ENCODE data around the gene CEBPG.

Gene CEBPG

GRCh38 chr19:33373453-33374235 lies at the start of gene CEBPG:
Gene CEBPG, plus strand, starts transcription at chr19:33373709. Its CDS starts 5,531 bp downstream, at chr19:33379240.
- ATAC-seq: peak; percentile 99
- TF ChIP-seq ZFP3 (CRISPR knock-in tag; IDR thresholded peaks at IDR 0.05) (no peak), ISL1 (CRISPR knock-in tag; IDR thresholded peaks at IDR 0.05) (no peak), CREB5 (CRISPR knock-in tag; IDR thresholded peaks at IDR 0.05; ENCODE audit: low read depth) (no peak), BACH2 (CRISPR knock-in tag; IDR thresholded peaks at IDR 0.05; ENCODE audit: borderline replicate concordance) (no peak), SNAI2 (CRISPR knock-in tag; IDR thresholded peaks at IDR 0.05) (no peak), OSR1 (CRISPR knock-in tag; IDR thresholded peaks at IDR 0.05) (no peak), ARNTL (CRISPR knock-in tag; IDR thresholded peaks at IDR 0.05; ENCODE audit: borderline replicate concordance, low read depth) (no peak)

GRCh38 chr19:33324628-33325027 lies 48.9 kb upstream of the CEBPG start:
- no peak for ATAC-seq
- TF ChIP-seq ZNF70 (CRISPR knock-in tag; IDR thresholded peaks at IDR 0.05): no peak
- no peak for TF ChIP-seq BACH2 (CRISPR knock-in tag; IDR thresholded peaks at IDR 0.05; ENCODE audit: borderline replicate concordance)
- no peak for TF ChIP-seq OSR1 (CRISPR knock-in tag; IDR thresholded peaks at IDR 0.05)
- TF ChIP-seq CREB5 (CRISPR knock-in tag; IDR thresholded peaks at IDR 0.05; ENCODE audit: low read depth): no peak
- TF ChIP-seq ZFP3 (CRISPR knock-in tag; IDR thresholded peaks at IDR 0.05): no peak
- no peak for TF ChIP-seq RARB (CRISPR knock-in tag; IDR thresholded peaks at IDR 0.05)
- no peak for TF ChIP-seq POU6F1 (CRISPR knock-in tag; IDR thresholded peaks at IDR 0.05; ENCODE audit: borderline replicate concordance, low read depth)
- TF ChIP-seq CSDC2 (CRISPR knock-in tag; IDR thresholded peaks at IDR 0.05): no peak
- no peak for TF ChIP-seq PATZ1 (CRISPR knock-in tag; IDR thresholded peaks at IDR 0.05; ENCODE audit: borderline replicate concordance)
- no peak for TF ChIP-seq ESRRG (CRISPR knock-in tag; IDR thresholded peaks at IDR 0.05)
- TF ChIP-seq ISL1 (CRISPR knock-in tag; IDR thresholded peaks at IDR 0.05): no peak
- TF ChIP-seq ZFP30 (CRISPR knock-in tag; IDR thresholded peaks at IDR 0.05): no peak
- no peak for TF ChIP-seq TSHZ2 (CRISPR knock-in tag; IDR thresholded peaks at IDR 0.05)
- TF ChIP-seq TOX (CRISPR knock-in tag; IDR thresholded peaks at IDR 0.05; ENCODE audit: borderline replicate concordance): no peak
- no peak for TF ChIP-seq ZNF565 (CRISPR knock-in tag; conservative IDR thresholded peaks at IDR 0.05; ENCODE audit: low read depth)
- no peak for TF ChIP-seq GLIS3 (CRISPR knock-in tag; IDR thresholded peaks at IDR 0.05)
- TF ChIP-seq ZNF8 (CRISPR knock-in tag; IDR thresholded peaks at IDR 0.05): no peak
- no peak for TF ChIP-seq ZC3H10 (CRISPR knock-in tag; IDR thresholded peaks at IDR 0.05)
- no peak for TF ChIP-seq ARNTL (CRISPR knock-in tag; IDR thresholded peaks at IDR 0.05; ENCODE audit: borderline replicate concordance, low read depth)

GRCh38 chr19:33325920-33326319 lies 47.6 kb upstream of the CEBPG start:
- no peak for ATAC-seq
- TF ChIP-seq GLIS3 (CRISPR knock-in tag; IDR thresholded peaks at IDR 0.05) (no peak), ZNF565 (CRISPR knock-in tag; conservative IDR thresholded peaks at IDR 0.05; ENCODE audit: low read depth) (peak; percentile 89), TCF4 (CRISPR knock-in tag; IDR thresholded peaks at IDR 0.05; ENCODE audit: borderline replicate concordance) (no peak)

All from SK-N-SH treated with all-trans-retinoic acid at 6 μM for 48 hours (cell line).